Heart right ventricle (tissue), 16 donors: Measurements from ENCODE around the gene CDC42BPA. TPM values are rescaled to one million over a fixed set of nuclear protein-coding genes. Genes with fewer than 3 reads are reported as not detected.

Experiments used
- ATAC-seq, 8 donors: fragments of 200-7000 bp; cut with Tn5 transposase; one replicate each; pipeline ENCODE4 v1.9.1; 2020; ENCODE audit warnings: mild to moderate bottlenecking in 8 of 8, moderate library complexity in 8 of 8, moderate number of reproducible peaks in 1 of 8
- DNase-seq, 2 donors: peaks; one replicate each; pipeline ENCODE4 v3.0.0-alpha.2; 2020
- H3K27ac ChIP-seq, 10 donors: fragments of 200-600 bp; sonication (generic) in 2 of 10; one replicate each; pipeline versions ENCODE4 v1.5.0 to v1.8.0; 2020 to 2022; ENCODE audit warnings: mild to moderate bottlenecking in 3 of 10
- H3K27me3 ChIP-seq, 7 donors: fragments of 200-600 bp; one replicate each; pipeline ENCODE4 v1.8.0; 2021 to 2022; ENCODE audit warnings: mild to moderate bottlenecking in 2 of 7
- H3K36me3 ChIP-seq, 9 donors: fragments of 200-600 bp; sonication (generic) in 1 of 9; one replicate each; pipeline versions ENCODE4 v1.5.0 to v1.8.0; 2020 to 2022; ENCODE audit warnings: mild to moderate bottlenecking in 2 of 9
- H3K4me1 ChIP-seq, 9 donors: fragments of 200-600 bp; sonication (generic) in 1 of 9; one replicate each; pipeline versions ENCODE4 v1.5.0 to v1.8.0; 2020 to 2022; ENCODE audit warnings: mild to moderate bottlenecking in 4 of 9
- H3K4me3 ChIP-seq, 10 donors: fragments of 200-600 bp; sonication (generic) in 2 of 10; one replicate each; pipeline versions ENCODE4 v1.5.0 to v1.8.0; 2020 to 2022; ENCODE audit warnings: mild to moderate bottlenecking in 7 of 10, moderate library complexity in 2 of 10
- H3K9me3 ChIP-seq, 11 donors: fragments of 200-600 bp in 10 of 11; sonication (generic) in 2 of 11; one replicate each; pipeline versions ENCODE4 v1.5.0 to v1.8.0; 2013 to 2022; ENCODE audit warnings: mild to moderate bottlenecking in 2 of 11, control low read depth in 1 of 11, moderate library complexity in 1 of 11
- CTCF ChIP-seq, 9 donors: fragments of 200-600 bp; sonication (generic) in 2 of 9; IDR thresholded peaks; one replicate each; pipeline versions ENCODE4 v1.5.0 to v1.8.0; 2021 to 2022; ENCODE audit warnings: antibody characterized with exemption in 9 of 9, mild to moderate bottlenecking in 5 of 9, moderate library complexity in 1 of 9
- WGBS, 2 donors: extraction: QIAGEN DNeasy Blood & Tissue Kit; methylation state at CpG; one replicate each; pipeline ENCODE4 v1.1.7; 2013; ENCODE audit warnings: inconsistent platforms in 1 of 2; 5-methylcytosine and 5-hydroxymethylcytosine counted together
- intact Hi-C, 10 donors: fragments of 100-400 bp; cut with DNase I; formaldehyde crosslinking; loops; one replicate each; pipeline versions ENCODE4 v1.11.1 to v1.14.2; 2022
- polyA plus RNA-seq, 2 donors: library from polyadenylated mRNA; stranded (reverse); fragments of 200-250 nt; gene quantifications; one replicate each; pipeline ENCODE4 v1.2.3, GENCODE V29; 2013
- total RNA-seq, 10 donors: library from RNA; stranded (reverse); fragmentation: NEBNext Ultra II Directional in 3 of 10; extraction: Animal tissue kit (Norgen Biotek cat#: 25700) in 3 of 10; gene quantifications; one replicate each; pipeline versions ENCODE4 v1.2.1 to v1.2.4, GENCODE V29; 2021 to 2023
- donor health status: Arrhythmogenic right ventricular cardiomyopathy.
- donor health status: ischemic (EF 13 %, LVEDD 7.1; RV severe dilation, severe dysfunction).
- donor health status: healthy with polysubstance abuse.
- donor health status: DM: no; HTN: yes; CAD: no.
- donor health status: DM: no; HTN: no; CAD: no.
- donor health status: ischemic (EF 25% LVEDD 6.9; RV normal size, moderate dysfunction).
- donor health status: ischemic (EF 25% LVEDD 5.7; RV mildly dilated, moderate dysfunction).
- donor health status: healthy.
- donor health status: DM: yes; HTN: yes; CAD: no.
- donor health status: Ischemic cardiomyopathy.
- donor health status: ischemic (EF 35%, LVEDD 5.7; RV mildly dilated, moderate dysfunction).
- donor health status: nonischemic (EF 11% LVEDD 7.7; RV severe dilation, severe dysfunction).
- donor health status: DM: yes; HTN: yes; CAD: no.
- donor health status: PGD.
- donor health status: ischemic (EF 29% LVEDD 5.4; RV normal size, mild dysfunction).
- donor health status: nonischemic (EF 23%, LVEDD 6.1; RV moderate dilation, normal function).

The CDC42BPA gene
- total and polyA plus RNA-seq, 12 donors, result 8.6 to 39.5 (median 31.5) TPM

GRCh38 chr1:227169343-227169742, 148.9 kb downstream of the CDC42BPA start:
- Histone ChIP-seq H3K27ac (no peak overlapping the region), H3K36me3 (no peaks in the 10 kb centered on the region), H3K4me1 (peaks cover 0 to 40% (median 14%) of the 10 kb centered on the region in 9 donors), H3K27me3 (no peaks in the 10 kb centered on the region), H3K4me3 (no peak overlapping the region), H3K9me3 (no peaks in the 10 kb centered on the region)
- no peak for DNase-seq
- intact Hi-C loops, result no loop called here
- no peak for TF ChIP-seq CTCF (IDR thresholded peaks at IDR 0.05)
- ATAC-seq, result no peak

GRCh38 chr1:227167276-227168101, 150.8 kb downstream of the CDC42BPA start:
- Histone ChIP-seq H3K4me3 (no peak overlapping the region), H3K36me3 (no peaks in the 10 kb centered on the region), H3K9me3 (no peaks in the 10 kb centered on the region), H3K27me3 (no peaks in the 10 kb centered on the region), H3K4me1 (peaks cover 0 to 32% (median 13%) of the 10 kb centered on the region in 9 donors), H3K27ac (no peak overlapping the region)
- ATAC-seq (no peak), DNase-seq (no peak)
- no peak for TF ChIP-seq CTCF (IDR thresholded peaks at IDR 0.05)
- intact Hi-C loops, result no loop called here
- 59 to 70% methylated on average over 2 of the region's 2 CpGs for WGBS, 2 donors

- Histone ChIP-seq H3K4me3 (no peak overlapping the region), H3K4me1 (peaks cover 0 to 26% (median 4%) of the 10 kb centered on the region in 9 donors), H3K27me3 (no peaks in the 10 kb centered on the region), H3K36me3 (no peaks in the 10 kb centered on the region), H3K27ac (no peak overlapping the region), H3K9me3 (no peaks in the 10 kb centered on the region)
- ATAC-seq (no peak), DNase-seq (no peak)
- 91 to 98% methylated on average over 1 of the region's 1 CpG for WGBS, 2 donors
- no peak for TF ChIP-seq CTCF (IDR thresholded peaks at IDR 0.05)
- intact Hi-C loops, result no loop called here
Measured at GRCh38 chr1:227166559-227166958, 151.7 kb downstream of the CDC42BPA start.

GRCh38 chr1:227161470-227161869, 156.8 kb downstream of the CDC42BPA start:
- H3K4me3 ChIP-seq, result no peak overlapping the region
- peaks cover 0 to 31% (median 7%) of the 10 kb centered on the region in 9 donors for H3K36me3 ChIP-seq
- no peaks in the 10 kb centered on the region for H3K9me3 ChIP-seq
- WGBS, 2 donors, result 49 to 61% methylated on average over 2 of the region's 2 CpGs
- intact Hi-C loops, result no loop called here
- DNase-seq (no peak), ATAC-seq (no peak)
- H3K27me3 ChIP-seq, result no peaks in the 10 kb centered on the region
- H3K4me1 ChIP-seq, result peaks cover 0 to 4% (median 0%) of the 10 kb centered on the region in 9 donors
- H3K27ac ChIP-seq, result no peak overlapping the region
- no peak for TF ChIP-seq CTCF (IDR thresholded peaks at IDR 0.05)
